CD4-positive, CD25-positive, alpha-beta regulatory T cell (primary cell): Measurements from ENCODE around the gene GYS1. TPM values are rescaled to one million over a fixed set of nuclear protein-coding genes. Genes with fewer than 3 reads are reported as not detected.
A peak's percentile ranks its signal among the peaks of the same experiment; 100 is the strongest.

Experiments used
- ATAC-seq, 2 donors: fragments of 150-1000 bp; cut with Tn5 transposase; one replicate each; pipeline ENCODE4 v1.10.0; 2021; ENCODE audit warnings: low read depth in 2 of 2, moderate number of reproducible peaks in 2 of 2, moderate library complexity in 1 of 2
- DNase-seq, 3 donors: peaks; one replicate each; pipeline versions ENCODE4 v3.0.0 to v3.0.0-alpha.2; 2012 to 2022; ENCODE audit warnings: mixed read lengths in 1 of 3
- H3K27ac ChIP-seq: one replicate; pipeline ENCODE4 v1.7.0; 2013; ENCODE audit warnings: mild to moderate bottlenecking, low read length; ENCODE audit not compliant: insufficient read depth, poor library complexity, severe bottlenecking
- H3K27me3 ChIP-seq: one replicate; pipeline ENCODE4 v1.7.0; 2013; ENCODE audit warnings: low read length; ENCODE audit not compliant: control insufficient read depth, insufficient read depth
- H3K36me3 ChIP-seq: one replicate; pipeline ENCODE4 v1.7.0; 2013; ENCODE audit warnings: mild to moderate bottlenecking, low read length, moderate library complexity; ENCODE audit not compliant: control insufficient read depth, insufficient read depth
- H3K4me1 ChIP-seq: 2 replicates; pipeline ENCODE4 v1.7.0; 2013; ENCODE audit warnings: mild to moderate bottlenecking, low read length; ENCODE audit not compliant: insufficient read depth, control insufficient read depth, poor library complexity, severe bottlenecking
- H3K4me3 ChIP-seq: one replicate; pipeline ENCODE4 v1.7.0; 2013; ENCODE audit warnings: low read depth, mild to moderate bottlenecking, low read length, moderate library complexity
- H3K9me3 ChIP-seq, 2 experiments: 1 replicate in 1 of 2; 2 replicates in 1 of 2; pipeline ENCODE4 v1.7.0; 2013; ENCODE audit warnings: low read length in 2 of 2, mild to moderate bottlenecking in 1 of 2, moderate library complexity in 1 of 2; ENCODE audit not compliant: control insufficient read depth in 2 of 2
- H3K27ac Mint-ChIP-seq, 3 donors: one replicate each; pipeline ENCODE4 v1.8.0; 2020 to 2022; ENCODE audit warnings: mild to moderate bottlenecking in 3 of 3, mixed read lengths in 3 of 3, moderate library complexity in 2 of 3
- H3K27me3 Mint-ChIP-seq: one replicate; pipeline ENCODE4 v1.8.0; 2022; ENCODE audit warnings: mild to moderate bottlenecking, mixed read lengths
- H3K36me3 Mint-ChIP-seq: one replicate; pipeline ENCODE4 v1.8.0; 2020; ENCODE audit warnings: mixed read lengths
- H3K4me1 Mint-ChIP-seq, 4 donors: one replicate each; pipeline ENCODE4 v1.8.0; 2020 to 2022; ENCODE audit warnings: mixed read lengths in 4 of 4, mild to moderate bottlenecking in 1 of 4
- H3K4me3 Mint-ChIP-seq, 4 donors: one replicate each; pipeline ENCODE4 v1.8.0; 2020 to 2022; ENCODE audit warnings: mild to moderate bottlenecking in 4 of 4, mixed read lengths in 4 of 4, moderate library complexity in 3 of 4
- H3K9me3 Mint-ChIP-seq, 7 donors: one replicate each; pipeline ENCODE4 v1.8.0; 2020 to 2022; ENCODE audit warnings: mixed read lengths in 7 of 7, mild to moderate bottlenecking in 3 of 7, moderate library complexity in 2 of 7
- polyA plus RNA-seq, 4 donors: library from polyadenylated mRNA; unstranded; fragments of 300-500 nt; fragmentation: Illumina TruSeq; gene quantifications; one replicate each; pipeline ENCODE4 v1.2.3, GENCODE V29; 2021
- total RNA-seq: library from RNA; stranded (reverse); gene quantifications from one replicate; pipeline ENCODE4 v1.2.3, GENCODE V29; 2022

Gene GYS1
- total and polyA plus RNA-seq, 5 donors from 2014 or later = 24.5 to 37.1 (median 27.6) TPM

DNA sequence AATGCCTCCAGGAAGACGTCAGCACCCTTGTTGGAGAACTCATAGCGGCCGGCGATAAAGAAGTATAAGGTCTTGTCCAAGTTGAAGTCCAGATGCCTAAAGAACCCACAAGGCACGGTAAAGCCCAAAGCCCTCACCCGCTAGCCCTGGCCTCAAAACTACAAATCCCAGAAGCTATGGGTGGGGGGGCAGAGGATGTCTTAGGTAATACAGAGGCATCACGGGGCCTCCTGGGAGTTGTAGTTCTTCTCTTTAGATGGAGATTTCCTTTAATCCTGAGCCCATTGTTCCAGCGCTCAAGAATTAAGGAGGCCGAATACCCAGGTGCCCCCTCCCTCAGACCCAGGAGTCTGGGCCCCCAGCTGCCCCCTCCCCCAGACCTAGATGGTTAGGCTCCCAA, 10.8 kb downstream of the GYS1 start:
- Mint-ChIP-seq H3K4me3 (peak overlapping the region in 1 of 4 donors; percentile 47), H3K36me3 (peaks cover 25% of the 10 kb centered on the region)
- H3K27ac ChIP-seq = no peak overlapping the region

DNA sequence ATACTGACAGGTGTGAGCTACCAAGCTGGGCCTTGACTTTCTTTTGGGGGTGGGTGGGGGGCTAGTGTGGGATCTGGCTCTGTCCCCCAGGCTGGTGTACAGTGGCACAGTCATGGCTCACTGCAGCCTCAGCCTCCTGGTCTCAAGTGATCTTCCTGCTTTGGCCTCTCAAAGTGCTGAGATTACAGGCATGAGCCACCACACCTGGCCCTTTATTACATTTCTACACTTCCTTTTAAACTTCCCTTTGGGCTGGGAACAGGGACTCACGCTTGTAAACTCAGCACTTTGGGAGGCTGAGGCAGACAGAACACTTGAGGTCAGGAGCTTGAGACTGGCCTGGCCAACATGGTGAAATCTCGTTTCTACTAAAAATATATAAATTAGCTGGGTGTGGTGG, 16.0 kb downstream of the GYS1 start:
- no peak overlapping the region for H3K27ac ChIP-seq
- DNase-seq (no peak), ATAC-seq (no peak)
- no peaks in the 10 kb centered on the region for H3K9me3 ChIP-seq
- H3K27me3 ChIP-seq = no peaks in the 10 kb centered on the region
- H3K27me3 Mint-ChIP-seq = no peaks in the 10 kb centered on the region
- peaks cover 0 to 6% (median 1%) of the 10 kb centered on the region in 4 donors for H3K4me1 Mint-ChIP-seq
- peaks cover 20% of the 10 kb centered on the region for H3K36me3 ChIP-seq
- peaks cover 26% of the 10 kb centered on the region for H3K36me3 Mint-ChIP-seq
- no peaks in the 10 kb centered on the region for H3K9me3 Mint-ChIP-seq
- H3K27ac Mint-ChIP-seq = no peak overlapping the region
- H3K4me1 ChIP-seq = no peaks in the 10 kb centered on the region
- H3K4me3 ChIP-seq = no peak overlapping the region
- H3K4me3 Mint-ChIP-seq = no peak overlapping the region

More for the DNA sequence above, 10.8 kb downstream of the GYS1 start:
- no peaks in the 10 kb centered on the region for H3K9me3 ChIP-seq
- Mint-ChIP-seq H3K27ac (no peak overlapping the region), H3K9me3 (no peaks in the 10 kb centered on the region), H3K27me3 (no peaks in the 10 kb centered on the region), H3K4me1 (peaks cover 0 to under 1% (median 0%) of the 10 kb centered on the region in 4 donors)
- ATAC-seq (no peak), DNase-seq (no peak)
- no peak overlapping the region for H3K4me3 ChIP-seq
- no peaks in the 10 kb centered on the region for H3K4me1 ChIP-seq
- H3K36me3 ChIP-seq = peaks cover 13% of the 10 kb centered on the region
- H3K27me3 ChIP-seq = no peaks in the 10 kb centered on the region

DNA sequence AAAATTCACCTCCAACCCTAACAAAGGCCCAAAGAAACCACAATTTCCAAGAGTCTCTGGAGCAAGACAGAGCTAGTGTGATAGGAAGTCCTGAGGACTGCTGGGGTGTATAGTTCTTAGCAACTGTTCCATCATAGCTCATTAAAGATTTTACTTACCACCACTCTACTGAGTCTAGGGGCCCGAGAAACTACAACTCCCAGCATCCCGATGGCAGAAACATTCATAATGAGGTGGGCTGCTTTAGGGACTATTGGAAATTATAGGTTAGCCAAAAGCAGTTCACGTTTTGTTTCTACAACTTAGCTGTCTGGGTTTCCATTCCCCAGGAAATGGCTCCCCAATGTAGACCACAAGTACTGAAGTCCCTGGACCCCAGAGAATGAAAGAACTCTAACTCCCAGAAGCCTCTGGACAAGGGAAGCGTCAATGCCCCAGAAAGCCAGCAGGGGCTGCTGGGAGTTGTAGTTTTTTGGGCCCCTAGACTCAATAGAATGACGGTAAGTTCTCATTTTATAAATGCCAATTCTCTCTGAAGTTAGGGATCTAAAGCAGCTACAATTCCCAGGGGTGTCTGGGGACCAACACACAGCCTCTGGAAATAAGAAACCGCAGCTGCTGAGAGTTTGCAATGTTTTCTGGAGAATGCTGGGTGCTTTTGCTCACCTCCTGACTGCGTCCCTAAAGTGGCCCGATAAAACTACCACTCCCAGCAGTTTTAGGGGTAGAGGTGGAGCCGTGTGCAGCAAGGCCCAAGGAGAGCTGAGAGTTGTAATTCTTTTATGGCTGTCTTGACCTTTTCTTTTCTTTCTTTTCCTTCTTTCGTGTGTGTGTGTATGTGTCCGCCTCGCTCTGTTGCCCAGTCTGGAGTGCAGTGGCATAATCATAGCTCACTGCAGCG, 16.9 kb downstream of the GYS1 start:
- H3K4me1 ChIP-seq = no peaks in the 10 kb centered on the region
- DNase-seq = peak in 2 of 3 donors; percentile 58 to 62
- Mint-ChIP-seq H3K27me3 (no peaks in the 10 kb centered on the region), H3K36me3 (peaks cover 19% of the 10 kb centered on the region), H3K27ac (no peak overlapping the region), H3K4me3 (no peak overlapping the region), H3K4me1 (peaks cover 0 to 6% (median 1%) of the 10 kb centered on the region in 4 donors), H3K9me3 (no peaks in the 10 kb centered on the region)
- H3K9me3 ChIP-seq = no peaks in the 10 kb centered on the region
- H3K36me3 ChIP-seq = peaks cover 20% of the 10 kb centered on the region
- no peak overlapping the region for H3K27ac ChIP-seq
- no peak overlapping the region for H3K4me3 ChIP-seq
- no peaks in the 10 kb centered on the region for H3K27me3 ChIP-seq
- peak; percentile 50 to 51 for ATAC-seq

DNA sequence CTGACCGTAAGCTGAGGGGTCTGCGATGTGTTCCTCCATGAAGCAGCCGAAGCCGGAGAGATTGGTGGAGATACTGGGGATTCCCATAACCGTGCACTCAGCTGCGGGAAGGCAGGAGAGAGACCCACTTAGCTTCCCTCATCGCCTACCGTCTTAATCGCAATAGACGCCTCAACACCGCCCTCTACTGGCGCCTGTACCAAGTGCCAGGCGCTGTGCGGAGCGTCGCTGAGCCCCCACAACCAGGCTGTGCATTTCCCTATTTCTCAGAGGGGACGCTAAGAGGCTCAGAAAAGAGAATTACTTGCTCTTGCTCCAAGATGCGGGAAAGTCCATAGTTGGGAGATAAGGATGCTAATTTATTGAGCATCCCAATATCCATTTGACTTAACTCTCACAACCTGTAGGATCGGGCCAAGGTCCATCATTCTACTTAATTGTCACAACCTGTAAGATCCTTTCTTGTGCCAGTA, 22.1 kb downstream of the GYS1 start:
- DNase-seq (peak; percentile 65 to 82 (median 70)), ATAC-seq (peak; percentile 75 to 80)
- Histone ChIP-seq H3K36me3 (peaks cover 45% of the 10 kb centered on the region), H3K4me3 (no peak overlapping the region), H3K27ac (no peak overlapping the region), H3K27me3 (no peaks in the 10 kb centered on the region), H3K9me3 (no peaks in the 10 kb centered on the region), H3K4me1 (peaks cover 15% of the 10 kb centered on the region)
- H3K4me3 Mint-ChIP-seq = peak overlapping the region in 2 of 4 donors; percentile 20 to 83
- H3K27me3 Mint-ChIP-seq = no peaks in the 10 kb centered on the region
- H3K36me3 Mint-ChIP-seq = peaks cover 19% of the 10 kb centered on the region
- peaks cover 0 to 23% (median 9%) of the 10 kb centered on the region in 4 donors for H3K4me1 Mint-ChIP-seq
- H3K9me3 Mint-ChIP-seq = no peaks in the 10 kb centered on the region
- H3K27ac Mint-ChIP-seq = peak overlapping the region in 2 of 3 donors; percentile 31 to 32

DNA sequence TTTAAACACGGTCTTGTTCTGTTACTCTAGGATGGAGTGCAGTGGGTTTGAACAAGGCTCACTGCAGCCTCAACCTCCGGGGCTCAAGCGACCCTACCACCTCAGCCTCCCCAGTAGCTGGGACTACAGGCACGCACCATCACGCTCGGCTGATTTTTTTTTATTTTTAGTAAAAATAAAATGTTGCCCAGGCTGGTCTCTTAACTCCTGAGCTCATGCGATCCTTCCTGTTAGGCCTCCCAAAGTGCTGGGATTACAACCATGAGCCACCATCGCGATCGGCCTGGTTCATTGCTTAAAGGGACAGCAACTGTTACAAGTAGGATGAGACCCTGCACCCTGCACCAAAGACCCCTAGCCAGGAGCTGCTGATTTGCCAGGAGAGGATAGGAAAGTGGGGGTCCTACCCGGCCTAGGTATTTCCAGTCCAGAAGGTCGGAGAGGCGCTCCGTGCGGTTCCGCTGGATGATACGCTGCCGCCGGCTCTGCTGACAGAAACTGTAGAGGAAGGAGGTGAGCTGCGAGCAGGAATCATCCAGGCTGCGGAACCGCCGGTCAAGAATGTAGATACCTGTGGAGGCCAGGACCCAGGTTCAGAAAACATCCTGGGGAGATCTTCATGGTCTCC, 22.9 kb downstream of the GYS1 start:
- Mint-ChIP-seq H3K27ac (no peak overlapping the region), H3K4me3 (peak overlapping the region in 2 of 4 donors; percentile 21 to 60), H3K36me3 (peaks cover 21% of the 10 kb centered on the region)

DNA sequence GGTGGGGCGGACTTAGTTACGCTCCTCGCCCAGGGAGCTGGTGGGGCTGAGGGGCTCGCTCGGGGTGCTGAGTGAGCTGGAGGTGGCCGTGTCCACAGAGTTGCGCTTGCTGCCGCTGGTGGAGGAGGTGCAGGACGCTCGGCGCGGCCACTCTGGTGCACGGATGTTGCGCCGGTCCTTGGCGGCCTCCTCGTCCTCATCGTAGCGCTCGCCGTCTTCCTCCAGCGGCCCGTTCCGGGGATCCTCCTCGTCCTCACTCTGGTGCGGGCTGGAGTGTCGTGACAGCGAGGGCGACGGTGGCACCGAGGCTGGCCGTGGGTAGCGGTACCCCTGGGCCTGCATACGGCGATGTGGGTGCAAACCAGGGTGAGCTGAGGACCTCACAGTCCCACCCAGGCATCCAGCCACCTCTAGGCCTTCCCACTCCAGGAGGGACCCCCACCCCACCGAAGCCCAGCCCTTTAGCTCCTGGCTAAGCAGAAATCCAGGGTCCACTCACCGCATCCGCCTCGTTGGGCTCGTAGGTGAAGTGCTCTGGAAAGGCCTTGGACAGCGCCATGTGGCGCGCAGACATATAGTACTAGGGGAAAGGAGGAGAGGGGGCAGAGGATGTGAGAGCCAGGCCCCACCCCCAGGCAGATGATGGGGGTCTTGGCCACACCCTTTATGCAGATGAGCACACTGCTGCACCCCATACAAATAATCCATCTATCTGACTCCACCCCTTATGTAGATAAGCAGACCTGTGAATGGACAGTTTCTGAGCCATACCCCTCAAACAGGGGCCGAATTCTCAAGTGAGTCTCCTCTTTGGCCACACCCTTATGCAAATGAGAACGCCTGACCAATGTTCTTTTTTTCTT, 23.6 kb downstream of the GYS1 start:
- no peak for ATAC-seq
- H3K4me1 Mint-ChIP-seq = peaks cover 0 to 37% (median 17%) of the 10 kb centered on the region in 4 donors
- H3K36me3 Mint-ChIP-seq = peaks cover 21% of the 10 kb centered on the region
- no peak for DNase-seq
- no peaks in the 10 kb centered on the region for H3K27me3 ChIP-seq
- H3K27me3 Mint-ChIP-seq = peaks cover 7% of the 10 kb centered on the region
- H3K9me3 Mint-ChIP-seq = no peaks in the 10 kb centered on the region
- no peak overlapping the region for H3K27ac ChIP-seq
- no peak overlapping the region for H3K4me3 ChIP-seq
- H3K27ac Mint-ChIP-seq = no peak overlapping the region
- no peaks in the 10 kb centered on the region for H3K9me3 ChIP-seq
- peak overlapping the region in 2 of 4 donors; percentile 43 to 60 for H3K4me3 Mint-ChIP-seq
- H3K4me1 ChIP-seq = peaks cover 29% of the 10 kb centered on the region
- peaks cover 45% of the 10 kb centered on the region for H3K36me3 ChIP-seq

More for the DNA sequence above, 22.9 kb downstream of the GYS1 start:
- no peak overlapping the region for H3K4me3 ChIP-seq
- no peak for DNase-seq
- no peaks in the 10 kb centered on the region for H3K9me3 ChIP-seq
- peaks cover 45% of the 10 kb centered on the region for H3K36me3 ChIP-seq
- no peak for ATAC-seq
- H3K4me1 ChIP-seq = peaks cover 22% of the 10 kb centered on the region
- no peaks in the 10 kb centered on the region for H3K27me3 ChIP-seq
- no peak overlapping the region for H3K27ac ChIP-seq
- H3K4me1 Mint-ChIP-seq = peaks cover 0 to 30% (median 12%) of the 10 kb centered on the region in 4 donors
- H3K27me3 Mint-ChIP-seq = peaks cover 6% of the 10 kb centered on the region
- no peaks in the 10 kb centered on the region for H3K9me3 Mint-ChIP-seq

DNA sequence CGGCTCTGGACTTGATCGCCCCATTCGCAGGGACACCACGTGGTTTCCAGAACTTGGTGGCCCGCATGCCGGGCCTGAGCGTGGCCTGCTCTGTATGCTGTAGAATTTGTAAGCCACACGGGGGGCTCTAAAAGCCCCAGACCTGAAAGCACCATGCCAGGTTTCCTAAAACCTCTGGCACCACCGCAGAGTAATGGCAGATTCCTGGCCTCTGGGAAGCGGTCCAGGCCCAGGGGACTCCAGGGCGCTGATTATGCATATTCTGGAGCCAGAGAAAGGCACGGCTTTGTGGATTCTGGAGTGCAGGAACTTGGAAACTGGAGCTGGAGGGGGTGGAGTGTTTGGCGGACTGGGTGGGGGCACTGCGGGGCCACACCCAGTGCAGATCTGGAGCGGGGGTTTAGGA, 24.3 kb downstream of the GYS1 start:
- Histone ChIP-seq H3K27ac (no peak overlapping the region), H3K4me1 (peaks cover 36% of the 10 kb centered on the region), H3K27me3 (no peaks in the 10 kb centered on the region), H3K9me3 (no peaks in the 10 kb centered on the region), H3K36me3 (peaks cover 40% of the 10 kb centered on the region), H3K4me3 (no peak overlapping the region)
- H3K27me3 Mint-ChIP-seq = peaks cover 7% of the 10 kb centered on the region
- H3K27ac Mint-ChIP-seq = no peak overlapping the region
- no peak overlapping the region for H3K4me3 Mint-ChIP-seq
- no peaks in the 10 kb centered on the region for H3K9me3 Mint-ChIP-seq
- no peak for ATAC-seq
- H3K36me3 Mint-ChIP-seq = peaks cover 16% of the 10 kb centered on the region
- DNase-seq = no peak
- H3K4me1 Mint-ChIP-seq = peaks cover 4 to 44% (median 24%) of the 10 kb centered on the region in 4 donors
